GM19468 (cell line): ENCODE results near the gene ZFYVE26.
"Not testable (repeated sequence)": the region's sequence is repeated elsewhere in the genome, so short reads cannot be mapped to it uniquely, and the experiment has no call there.

Source experiments
- ATAC-seq: cut with Tn5 transposase; IDR thresholded peaks from one replicate; pipeline ENCODE4 v1.9.1; 2021; ENCODE audit warnings: mild to moderate bottlenecking, moderate library complexity, moderate number of reproducible peaks; ENCODE audit not compliant: unreplicated experiment; ENCODE audit errors: extremely low read depth

ZFYVE26 gene

DNA sequence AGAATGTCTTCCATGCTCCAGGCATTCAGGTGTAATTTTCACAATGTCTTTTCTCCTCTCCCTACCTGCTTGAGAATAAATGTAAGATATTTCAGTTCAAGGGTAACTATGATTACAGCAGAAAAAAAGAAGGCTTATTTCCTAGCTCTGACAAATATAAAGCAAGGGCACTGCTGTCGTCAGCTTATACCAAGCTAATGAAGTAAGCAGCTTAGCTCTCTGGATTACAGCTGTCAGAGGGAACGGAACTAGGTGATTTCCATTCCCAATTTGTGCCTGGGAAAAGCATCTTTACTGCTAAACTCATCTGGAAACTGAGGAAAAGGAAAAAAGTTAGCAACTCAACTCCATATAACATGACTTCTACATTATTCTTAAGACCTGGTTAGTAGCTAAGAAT, 56.5 kb downstream of the ZFYVE26 start:
- ATAC-seq = no peak

DNA sequence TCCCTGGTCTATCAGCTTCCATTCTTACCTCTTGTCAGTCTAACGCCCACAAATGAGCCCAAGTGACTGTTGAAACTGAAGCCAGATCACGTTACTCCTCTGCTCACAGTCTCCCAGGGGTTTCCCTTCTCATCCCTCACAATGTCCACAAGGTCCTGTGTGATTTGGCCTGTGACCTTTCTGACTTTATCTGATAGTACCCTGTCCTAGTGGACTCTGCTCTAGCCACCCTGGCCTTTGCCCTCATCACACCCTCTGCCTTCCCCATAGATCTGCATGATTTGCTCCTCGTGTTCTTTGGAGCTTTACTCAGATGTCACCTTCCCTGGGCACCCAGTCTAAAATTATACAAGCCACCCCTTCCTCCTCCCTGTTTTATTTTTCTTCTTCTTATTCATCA, 59.2 kb downstream of the ZFYVE26 start:
- ATAC-seq = no peak

DNA sequence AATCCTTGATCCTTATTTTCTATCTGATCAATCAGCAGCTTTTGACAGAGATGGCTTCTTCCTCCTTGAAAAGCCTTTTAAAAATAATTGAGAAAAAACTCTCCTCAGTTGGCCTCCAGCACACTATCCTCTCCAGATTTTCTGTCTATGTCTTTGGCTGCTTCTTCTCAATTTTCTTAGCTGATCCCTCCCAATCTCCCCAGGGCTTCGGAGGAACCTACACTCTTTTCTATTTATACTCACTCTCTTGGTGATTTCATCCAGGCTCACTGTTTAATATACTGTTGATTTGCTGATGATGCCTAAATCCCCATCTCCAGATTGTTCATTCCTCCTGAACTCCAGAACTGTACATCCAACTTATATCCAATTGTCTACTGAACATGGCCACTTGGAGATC, 59.9 kb downstream of the ZFYVE26 start:
- ATAC-seq = no peak

DNA sequence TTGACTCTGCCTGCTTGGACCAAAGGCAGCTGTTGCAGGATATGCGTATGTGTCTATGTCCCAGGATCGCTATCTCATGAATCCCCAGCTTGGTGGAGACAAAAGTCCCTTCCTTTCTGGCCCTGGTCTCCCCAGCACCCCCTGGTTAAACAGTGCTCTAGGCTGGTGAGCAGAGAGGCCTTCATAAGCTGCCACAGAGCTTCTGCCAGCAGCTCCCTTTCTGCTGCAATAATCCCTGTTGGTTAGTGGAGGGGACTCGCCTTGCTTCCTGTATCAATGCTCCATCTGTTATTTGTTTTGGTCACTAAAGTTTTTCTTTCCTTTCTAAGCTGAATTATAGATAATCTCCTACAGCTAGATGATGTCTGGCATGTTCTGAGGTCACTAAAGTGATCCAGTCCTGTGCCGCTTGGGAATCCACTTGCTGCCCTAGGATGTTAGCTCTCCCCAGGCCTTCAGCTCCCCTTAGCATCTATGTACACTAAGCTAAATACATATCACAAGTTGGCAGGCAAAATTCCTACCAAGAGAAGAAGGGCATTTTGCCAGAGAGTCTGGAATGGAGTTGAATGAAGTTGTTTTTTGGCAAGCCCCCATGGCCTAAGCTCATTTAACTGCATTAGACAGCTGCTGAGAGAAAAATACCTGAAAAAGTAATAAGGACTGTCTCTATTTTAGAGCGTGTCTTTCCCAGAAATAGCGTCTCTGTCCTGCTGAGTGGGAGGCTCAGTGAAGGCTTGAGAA, 66.9 kb downstream of the ZFYVE26 start:
- ATAC-seq = no peak

DNA sequence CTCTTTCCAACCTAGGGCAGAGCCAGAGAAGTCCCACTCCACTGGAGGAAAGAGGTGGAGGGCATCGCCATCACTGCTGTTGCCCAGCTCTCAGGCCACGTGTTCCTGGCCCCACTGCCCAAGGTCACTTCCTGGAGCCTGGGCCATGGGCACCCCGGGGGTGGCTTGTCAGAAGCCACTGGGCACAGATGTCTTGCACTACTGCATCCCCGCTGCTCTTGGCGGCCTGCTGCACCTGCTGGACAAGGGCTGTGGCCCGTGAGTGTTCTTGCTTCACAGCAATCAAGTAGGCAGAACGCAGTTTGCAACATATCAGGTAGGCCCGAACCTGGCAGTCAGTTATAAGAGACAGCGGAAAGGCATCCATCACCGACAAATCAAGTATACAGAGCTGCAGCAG, 68.1 kb downstream of the ZFYVE26 start:
- ATAC-seq = no peak

DNA sequence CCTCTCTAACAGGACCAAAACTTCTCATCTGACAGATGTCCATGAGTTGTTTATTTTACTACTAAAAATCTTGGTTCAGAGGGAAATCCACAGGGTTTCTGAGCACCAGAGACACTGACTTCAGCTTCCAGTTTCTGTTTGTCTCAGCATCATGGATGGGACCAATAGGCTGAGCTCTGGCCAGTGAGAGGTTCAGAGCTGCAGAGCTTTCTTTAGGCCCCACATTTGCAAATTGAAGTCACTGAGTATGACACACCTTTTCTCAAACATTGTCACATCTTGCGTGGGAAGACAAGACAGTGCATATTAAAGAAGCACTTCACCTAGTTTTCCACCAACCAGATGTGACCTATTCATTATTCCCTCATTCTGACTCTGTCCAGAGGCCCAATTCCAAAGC, 69.5 kb downstream of the ZFYVE26 start:
- ATAC-seq = no peak

DNA sequence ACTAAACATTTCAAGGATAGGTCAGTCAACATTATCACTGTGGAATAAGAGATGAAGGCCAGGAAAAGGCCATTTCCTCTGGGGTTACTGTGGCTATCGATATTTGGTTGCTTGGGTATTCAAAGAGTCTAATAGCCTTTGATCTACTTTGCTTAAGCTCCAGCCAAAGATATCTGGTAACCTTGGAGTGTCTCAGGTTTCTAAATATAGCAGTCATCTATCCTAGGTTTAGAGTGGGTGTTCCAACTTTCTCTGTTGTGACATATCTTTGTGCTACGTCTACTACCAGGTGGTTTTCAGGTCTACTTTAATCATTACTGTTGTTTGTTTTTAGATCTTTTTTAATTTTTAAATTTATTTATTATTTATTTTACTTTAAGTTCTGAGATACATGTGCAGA, 72.3 kb downstream of the ZFYVE26 start:
- no peak for ATAC-seq

DNA sequence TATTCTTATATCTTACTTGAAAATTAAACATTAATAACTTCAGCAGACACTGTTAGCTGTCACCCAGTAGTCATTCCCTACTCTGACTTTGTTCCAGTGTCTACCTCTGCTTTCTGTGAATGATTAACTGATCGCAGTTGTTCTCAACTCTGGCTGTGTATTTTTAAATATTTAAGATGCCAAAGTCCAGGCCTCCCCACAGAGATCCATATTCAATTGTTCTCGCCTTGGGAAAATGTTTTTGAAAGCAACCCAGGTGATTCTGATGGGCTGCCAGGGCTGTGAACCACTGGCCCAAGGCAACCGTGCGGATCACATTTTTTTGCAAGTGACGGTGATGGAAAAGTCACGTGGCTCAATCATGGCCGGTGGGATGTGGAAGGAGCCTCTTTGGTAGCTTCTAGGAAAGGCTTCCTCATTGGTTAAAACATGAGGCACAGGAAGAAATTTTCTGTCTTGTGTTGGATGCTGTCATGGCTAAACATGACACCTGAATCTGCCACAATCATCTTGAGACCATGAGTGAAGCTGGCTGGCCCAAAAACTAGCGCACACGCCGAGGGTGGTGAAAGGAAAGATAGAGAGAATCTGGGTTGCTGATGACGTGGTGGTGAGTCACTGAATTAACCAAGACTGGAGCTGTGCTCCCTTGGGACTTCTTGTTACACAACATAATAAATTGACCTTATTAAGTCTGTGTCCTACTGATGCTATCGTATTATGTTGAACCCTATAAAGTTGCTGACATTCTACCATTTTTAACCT, 77.5 kb downstream of the ZFYVE26 start:
- no peak for ATAC-seq

DNA sequence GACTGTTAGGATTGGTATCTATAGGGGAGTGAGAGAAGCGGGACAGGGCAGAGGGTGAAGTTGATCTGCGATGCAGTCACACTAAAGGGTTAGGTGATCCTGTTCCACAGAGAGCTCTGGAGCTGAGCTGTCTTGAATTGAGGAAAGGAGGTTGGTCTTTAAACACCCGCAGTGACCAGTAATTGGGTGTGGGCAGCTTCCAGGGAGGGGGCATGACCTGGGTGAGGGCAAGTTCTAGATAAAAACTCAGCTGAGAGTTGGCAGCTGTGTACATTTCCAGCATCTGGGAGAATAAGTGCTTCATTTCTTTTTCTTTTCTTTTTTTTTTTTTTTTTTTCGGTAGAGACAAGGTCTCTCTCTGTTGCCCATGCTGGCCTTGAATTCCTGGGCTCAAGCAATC, 79.6 kb downstream of the ZFYVE26 start:
- ATAC-seq = no peak

DNA sequence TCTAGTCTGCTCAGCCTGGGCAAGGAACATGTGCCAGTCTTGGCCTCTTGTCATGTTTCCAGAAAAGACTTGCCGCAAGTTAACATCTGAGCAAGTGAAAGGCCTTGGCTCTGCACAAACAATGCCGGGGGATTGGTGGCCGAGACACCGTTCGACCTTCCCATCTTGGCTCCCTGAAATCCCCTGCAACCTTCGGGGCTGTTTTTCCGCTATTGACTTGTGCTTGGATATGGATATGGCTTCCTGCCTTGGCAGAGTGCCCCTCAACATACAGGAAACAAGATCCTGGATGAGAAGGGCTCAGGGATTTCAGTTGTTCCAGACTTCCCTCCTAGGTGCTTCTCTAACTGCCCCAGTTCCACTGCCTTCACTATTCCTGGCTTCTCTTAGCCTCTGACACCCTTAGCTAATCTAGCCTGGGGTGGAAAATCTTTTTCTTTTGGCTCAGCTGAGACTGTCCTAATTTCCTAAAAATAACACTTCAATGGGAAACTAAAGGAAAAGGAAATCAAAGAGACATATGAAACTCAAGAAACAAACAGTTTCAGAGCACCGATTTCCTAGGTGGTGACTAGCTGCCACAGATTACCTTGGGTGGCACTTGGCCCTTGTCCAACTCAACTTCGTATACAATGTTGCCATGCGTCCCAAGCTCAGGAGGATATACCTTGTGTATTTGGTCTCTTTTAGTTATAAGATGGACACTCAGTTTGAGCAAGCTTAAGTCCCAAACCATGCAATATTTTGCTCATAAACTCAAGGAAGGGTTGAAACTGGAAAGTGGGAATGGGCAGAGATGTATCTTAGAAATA, 80.8 kb downstream of the ZFYVE26 start:
- ATAC-seq = no peak

DNA sequence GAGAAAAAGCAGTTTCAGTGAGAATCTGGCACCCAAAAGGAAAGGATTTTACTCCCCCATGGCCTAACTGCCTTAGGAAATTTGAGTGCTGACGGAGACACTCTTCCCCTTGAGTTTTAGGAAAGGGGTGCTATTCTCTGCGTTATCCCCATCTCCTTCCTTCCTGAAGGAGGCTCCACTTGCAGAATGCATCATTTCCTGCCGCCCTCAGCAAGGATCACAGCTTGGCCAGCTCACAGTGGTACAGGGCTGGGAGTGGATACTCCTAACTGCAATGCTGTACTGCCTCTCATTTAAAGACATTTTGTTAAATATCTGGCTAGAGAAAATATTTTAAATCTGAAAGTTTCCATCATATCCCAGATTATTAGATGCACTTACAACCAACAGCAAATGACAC, 81.7 kb downstream of the ZFYVE26 start:
- no peak for ATAC-seq

DNA sequence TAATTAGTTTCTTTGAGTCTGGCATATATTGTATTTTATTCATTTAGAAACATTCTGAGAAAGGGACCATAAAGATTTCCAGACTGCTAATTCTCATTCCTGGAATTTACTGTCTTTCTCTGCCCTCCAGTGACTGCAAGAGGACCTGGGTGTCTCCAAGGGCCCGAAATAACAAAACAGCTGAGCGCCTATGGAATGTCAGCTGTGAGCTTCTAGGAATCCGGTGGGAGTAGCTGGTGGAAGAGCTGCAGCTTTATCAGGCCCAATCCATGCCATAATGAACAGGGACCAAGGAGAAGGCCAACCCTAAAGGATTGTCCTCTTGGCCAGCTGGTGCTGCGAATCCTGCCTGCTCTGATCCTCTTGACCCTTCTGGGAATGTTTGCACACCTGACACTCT, 82.8 kb downstream of the ZFYVE26 start:
- ATAC-seq = no peak

DNA sequence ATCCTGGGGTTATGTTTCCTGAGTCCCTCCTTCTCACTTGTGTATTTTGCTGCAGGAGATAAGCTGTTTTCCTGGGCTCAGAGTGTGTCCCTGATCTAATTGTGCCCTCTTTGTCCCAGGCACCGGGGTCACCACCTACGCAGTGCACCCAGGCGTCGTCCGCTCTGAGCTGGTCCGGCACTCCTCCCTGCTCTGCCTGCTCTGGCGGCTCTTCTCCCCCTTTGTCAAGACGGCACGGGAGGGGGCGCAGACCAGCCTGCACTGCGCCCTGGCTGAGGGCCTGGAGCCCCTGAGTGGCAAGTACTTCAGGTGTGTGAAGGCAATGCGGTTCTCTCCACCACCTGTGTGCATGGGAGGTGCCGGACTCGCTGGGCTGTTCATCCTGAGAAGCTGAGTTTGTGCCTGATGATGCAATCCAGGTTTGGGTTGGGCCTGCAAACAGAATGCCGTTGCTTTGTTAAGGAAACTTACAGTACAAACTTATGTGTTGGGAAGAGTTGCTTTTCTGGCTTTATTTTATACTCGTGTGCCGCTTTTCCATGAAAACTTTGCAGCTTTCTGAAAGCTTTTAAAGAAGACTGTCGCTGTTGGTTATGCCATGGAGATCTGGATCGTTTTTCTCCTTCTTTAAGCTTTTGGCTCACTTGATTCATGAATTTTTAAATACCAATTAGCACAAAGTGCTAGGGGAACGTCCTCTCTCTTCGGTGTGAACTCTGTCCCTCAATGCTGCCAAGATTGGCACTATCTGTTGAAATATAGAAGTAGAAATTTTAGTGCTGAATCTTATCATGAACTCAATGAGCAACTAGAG, 87.1 kb downstream of the ZFYVE26 start:
- ATAC-seq = no peak

DNA sequence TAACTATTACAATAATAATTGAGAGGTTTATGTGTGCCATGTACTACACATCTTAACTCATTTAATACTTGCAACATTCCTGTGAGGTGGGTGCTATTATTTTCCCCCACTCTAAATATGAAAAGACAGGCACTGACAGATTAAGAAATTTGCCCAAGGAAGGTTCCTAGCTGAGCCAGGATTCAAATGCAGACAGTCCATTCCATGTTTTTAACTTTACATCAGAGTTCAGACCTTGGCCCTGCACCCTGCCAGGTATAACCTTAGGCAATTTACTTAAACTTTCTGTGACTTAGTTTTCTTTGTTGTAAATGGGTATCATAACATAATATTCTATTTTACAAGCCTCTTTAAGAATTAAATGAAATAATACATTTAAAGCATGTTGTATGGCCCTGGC, 88.1 kb downstream of the ZFYVE26 start:
- ATAC-seq = no peak

DNA sequence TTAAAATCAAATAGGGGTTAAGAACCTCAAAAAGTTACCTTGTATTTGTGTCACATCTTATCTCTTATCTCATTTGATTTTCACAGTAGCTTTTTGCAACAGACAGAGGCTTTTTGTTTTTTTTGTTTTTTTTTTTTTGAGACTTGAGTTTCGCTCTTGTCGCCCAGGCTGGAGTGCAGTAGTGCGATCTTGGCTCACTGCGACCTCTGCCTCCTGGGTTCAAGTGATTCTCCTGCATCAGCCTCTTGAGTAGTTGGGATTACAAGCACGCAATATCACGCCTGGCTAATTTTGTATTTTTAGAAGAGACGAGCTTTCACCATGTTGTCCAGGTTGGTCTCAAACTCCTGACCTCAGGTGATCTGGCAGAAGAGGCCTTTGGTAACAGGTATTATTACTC, 89.0 kb downstream of the ZFYVE26 start:
- no peak for ATAC-seq

DNA sequence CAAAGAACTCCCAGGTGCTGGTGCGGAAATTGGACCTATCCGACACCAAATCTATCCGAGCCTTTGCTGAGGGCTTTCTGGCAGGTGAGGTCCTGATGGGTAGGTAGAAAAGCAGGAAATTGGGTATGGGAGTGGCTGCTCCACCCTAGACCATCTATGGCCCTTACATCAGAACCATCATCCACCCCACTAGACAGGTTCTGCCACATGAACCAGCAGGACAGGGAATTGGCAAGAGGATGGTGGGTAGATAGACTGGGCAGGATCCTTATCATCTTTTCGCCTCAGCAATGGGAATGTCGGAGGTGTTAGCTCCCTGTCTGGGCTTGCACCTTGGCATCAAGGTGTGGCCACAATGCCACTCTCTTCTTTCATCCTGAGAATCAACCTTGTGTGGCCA, 91.2 kb downstream of the ZFYVE26 start:
- ATAC-seq = no peak

DNA sequence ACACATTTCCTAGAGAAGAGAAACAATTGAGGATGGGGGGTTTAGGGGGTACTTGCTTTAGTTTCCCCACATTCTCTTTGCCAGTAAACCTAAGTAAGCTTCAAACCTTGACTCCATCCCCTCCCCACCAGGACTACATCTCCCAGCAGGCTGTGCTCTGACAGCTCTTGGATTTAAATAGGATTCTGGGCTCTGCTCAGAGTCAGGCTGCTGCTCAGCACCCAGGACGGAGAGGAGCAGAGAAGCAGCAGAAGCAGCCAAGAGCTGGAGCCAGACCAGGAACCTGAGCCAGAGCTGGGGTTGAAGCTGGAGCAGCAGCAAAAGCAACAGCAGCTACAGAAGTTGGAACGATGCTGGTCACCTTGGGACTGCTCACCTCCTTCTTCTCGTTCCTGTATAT, 94.1 kb downstream of the ZFYVE26 start:
- ATAC-seq = no peak

DNA sequence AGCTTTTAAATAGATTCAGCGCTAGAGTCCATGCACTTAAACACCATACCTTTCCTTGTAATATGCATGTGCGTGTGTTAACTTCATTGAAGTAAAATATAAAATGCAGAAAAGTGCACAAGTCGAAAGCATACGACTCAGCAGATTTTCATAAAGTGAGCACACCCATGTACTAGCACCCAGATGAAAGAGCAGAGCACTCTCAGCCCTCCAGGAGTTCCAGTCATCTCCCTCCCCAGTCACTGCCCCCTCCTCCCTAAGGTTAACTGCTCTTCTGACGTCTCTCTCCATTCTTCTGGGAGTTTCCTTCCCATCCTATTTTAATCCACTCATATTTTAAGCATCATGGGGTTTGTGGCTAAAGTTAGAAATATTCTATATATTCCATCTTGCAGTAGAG, 94.5 kb downstream of the ZFYVE26 start:
- ATAC-seq = no peak

DNA sequence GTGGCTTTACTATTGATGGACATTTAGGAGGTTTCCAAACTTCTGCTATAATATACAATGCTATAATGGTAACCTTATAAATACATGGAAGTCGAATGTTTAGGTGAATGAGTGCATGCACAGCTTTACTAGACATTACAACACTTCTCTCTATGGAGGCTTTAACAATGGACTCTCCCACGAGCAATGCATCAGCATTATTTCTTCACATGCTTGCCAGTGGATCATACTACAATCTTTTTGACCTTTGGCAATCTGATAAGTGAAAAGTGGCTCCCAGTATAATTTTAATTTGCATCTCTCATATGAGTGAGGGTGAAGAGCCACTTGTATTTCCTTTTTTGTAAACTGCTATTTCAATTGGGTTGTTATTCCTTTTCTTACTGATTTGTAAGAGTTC, 96.5 kb downstream of the ZFYVE26 start:
- ATAC-seq = no peak

DNA sequence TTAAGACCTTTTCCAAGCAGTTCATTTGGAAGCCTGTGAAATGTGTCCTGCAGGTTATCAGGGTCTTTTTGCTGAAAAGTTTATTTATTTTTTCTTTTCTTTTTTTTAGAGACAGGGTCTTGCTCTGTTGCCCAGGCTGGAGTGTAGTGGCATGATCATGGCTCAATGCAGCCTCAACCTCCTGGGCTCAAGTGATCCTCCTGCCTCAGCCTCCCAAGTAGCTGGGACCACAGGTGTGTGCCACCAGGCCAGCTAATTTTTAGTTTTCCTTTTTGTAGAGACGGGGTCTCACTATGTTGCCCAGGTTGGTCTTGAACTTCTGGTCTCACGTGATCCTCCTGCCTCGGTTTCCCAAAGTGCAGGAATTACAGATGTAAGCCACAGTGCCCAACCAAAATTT, 97.0 kb downstream of the ZFYVE26 start:
- not testable (repeated sequence) for ATAC-seq
